Right cardiac atrium (tissue), 5 donors: ENCODE measurements around the gene FAM72C. TPM values are rescaled to one million over a fixed set of nuclear protein-coding genes. Genes with fewer than 3 reads are reported as not detected.
"Not testable (repeated sequence)": the region's sequence is repeated elsewhere in the genome, so short reads cannot be mapped to it uniquely, and the experiment has no call there.

ENCODE experiments used
- ATAC-seq, 2 donors: fragments of 200-7000 bp; cut with Tn5 transposase; one replicate each; pipeline versions ENCODE4 v1.8.0 to v1.9.1; 2020; ENCODE audit warnings: moderate library complexity in 2 of 2, mild to moderate bottlenecking in 1 of 2
- DNase-seq, 3 donors: peaks; one replicate each; pipeline ENCODE4 v3.0.0-alpha.2; 2020
- H3K27ac ChIP-seq: one replicate; pipeline ENCODE4 v1.5.1; 2013; ENCODE audit warnings: mild to moderate bottlenecking, low read length, control low read depth, moderate library complexity
- H3K27me3 ChIP-seq: one replicate; pipeline ENCODE4 v1.6.1; 2013; ENCODE audit not compliant: control insufficient read depth, insufficient read depth
- H3K4me1 ChIP-seq: one replicate; pipeline ENCODE4 v1.6.1; 2013; ENCODE audit warnings: low read length; ENCODE audit not compliant: control insufficient read depth, insufficient read depth
- H3K4me3 ChIP-seq: one replicate; pipeline ENCODE4 v1.5.1; 2013; ENCODE audit warnings: low read length, control low read depth
- H3K9me3 ChIP-seq: one replicate; pipeline ENCODE4 v1.6.1; 2013; ENCODE audit warnings: low read length; ENCODE audit not compliant: control insufficient read depth
- WGBS: extraction: QIAGEN DNeasy Blood & Tissue Kit; methylation state at CpG from one replicate; pipeline ENCODE4 v1.1.7; 2013; 5-methylcytosine and 5-hydroxymethylcytosine counted together
- intact Hi-C, 4 donors: fragments of 100-400 bp; cut with DNase I; formaldehyde crosslinking; loops; one replicate each; pipeline versions ENCODE4 v1.11.0 to v1.14.0; 2022 to 2023
- polyA plus RNA-seq: library from polyadenylated mRNA; stranded (reverse); fragments of 200-250 nt; gene quantifications from one replicate; pipeline ENCODE4 v1.2.3, GENCODE V29; 2013
- total RNA-seq, 4 donors: library from RNA; stranded (reverse); fragmentation: NEBNext Ultra II Directional; extraction: Animal tissue kit (Norgen Biotek cat#: 25700); gene quantifications; one replicate each; pipeline ENCODE4 v1.2.1, GENCODE V29; 2021
- donor health status: healthy with polysubstance abuse.
- donor health status: DM: no; HTN: yes; CAD: no.
- donor health status: DM: no; HTN: no; CAD: no.
- donor health status: DM: no; HTN: yes; CAD: no; lungs with severe emphysema.
- donor health status: DM: yes; HTN: yes; CAD: no.

Gene FAM72C
- total and polyA plus RNA-seq, 5 donors, result 0.14 TPM; not detected in 4

GRCh38 chr1:143974416-143974815 is 2.6 kb upstream of the FAM72C start:
- intact Hi-C loops, H3K9me3 ChIP-seq, H3K27ac ChIP-seq, H3K4me1 ChIP-seq, ATAC-seq, H3K27me3 ChIP-seq, H3K4me3 ChIP-seq: not testable (repeated sequence)
- WGBS, result 0% methylated on average over 10 of the region's 31 CpGs
- DNase-seq, result peak in 1 of 3 donors; percentile 50

- H3K27me3 ChIP-seq, H3K27ac ChIP-seq, intact Hi-C loops, ATAC-seq, H3K4me1 ChIP-seq, H3K9me3 ChIP-seq, H3K4me3 ChIP-seq: not testable (repeated sequence)
- 0% methylated on average over 3 of the region's 37 CpGs for WGBS
- DNase-seq, result peak; percentile 3 to 26 (median 7)
Observed at GRCh38 chr1:143973876-143974414, 2.2 kb upstream of the FAM72C start.

GRCh38 chr1:143972753-143973326 is 1.1 kb upstream of the FAM72C start:
- intact Hi-C loops, H3K27me3 ChIP-seq, DNase-seq, H3K27ac ChIP-seq, H3K4me3 ChIP-seq, H3K4me1 ChIP-seq, H3K9me3 ChIP-seq: not testable (repeated sequence)
- ATAC-seq, result peak; percentile 67 to 78
- WGBS, result no CpG with 5 or more reads among the region's 48 CpGs

- no CpG with 5 or more reads among the region's 1 CpG for WGBS
Observed at GRCh38 chr1:143965860-143966259, 5.9 kb downstream of the FAM72C start.

GRCh38 chr1:143964294-143964693 is 7.5 kb downstream of the FAM72C start:
- H3K27ac ChIP-seq, H3K27me3 ChIP-seq, H3K9me3 ChIP-seq, ATAC-seq, H3K4me1 ChIP-seq, DNase-seq, H3K4me3 ChIP-seq, intact Hi-C loops: not testable (repeated sequence)
- no CpG with 5 or more reads among the region's 2 CpGs for WGBS

More at GRCh38 chr1:143965860-143966259, 5.9 kb downstream of the FAM72C start:
- H3K27me3 ChIP-seq, H3K9me3 ChIP-seq, H3K27ac ChIP-seq, H3K4me3 ChIP-seq, DNase-seq, H3K4me1 ChIP-seq, ATAC-seq, intact Hi-C loops: not testable (repeated sequence)

GRCh38 chr1:143955930-143956329 is 15.9 kb downstream of the FAM72C start:
- WGBS, result no CpG with 5 or more reads among the region's 3 CpGs
- H3K4me3 ChIP-seq, H3K9me3 ChIP-seq, ATAC-seq, H3K4me1 ChIP-seq, DNase-seq, intact Hi-C loops, H3K27me3 ChIP-seq, H3K27ac ChIP-seq: not testable (repeated sequence)

GRCh38 chr1:143952913-143953312 is 18.9 kb downstream of the FAM72C start:
- H3K27ac ChIP-seq, DNase-seq, H3K4me1 ChIP-seq, intact Hi-C loops, H3K9me3 ChIP-seq, ATAC-seq, H3K4me3 ChIP-seq, H3K27me3 ChIP-seq: not testable (repeated sequence)
- WGBS, result no CpG with 5 or more reads among the region's 1 CpG

- ATAC-seq, result peak in 1 of 2 donors; percentile 52
- WGBS, result no CpG with 5 or more reads among the region's 6 CpGs
Observed at GRCh38 chr1:143951485-143952391, 20.0 kb downstream of the FAM72C start.

GRCh38 chr1:143947749-143948148 is 24.0 kb downstream of the FAM72C start:
- H3K4me1 ChIP-seq, intact Hi-C loops, DNase-seq, H3K27me3 ChIP-seq, H3K4me3 ChIP-seq, H3K27ac ChIP-seq, ATAC-seq, H3K9me3 ChIP-seq: not testable (repeated sequence)
- no CpG with 5 or more reads among the region's 2 CpGs for WGBS

More at GRCh38 chr1:143951485-143952391, 20.0 kb downstream of the FAM72C start:
- H3K9me3 ChIP-seq, H3K27me3 ChIP-seq, H3K4me3 ChIP-seq, intact Hi-C loops, H3K27ac ChIP-seq, H3K4me1 ChIP-seq, DNase-seq: not testable (repeated sequence)

GRCh38 chr1:143945253-143945652 is 26.5 kb downstream of the FAM72C start:
- H3K27me3 ChIP-seq, H3K9me3 ChIP-seq, DNase-seq, intact Hi-C loops, H3K4me1 ChIP-seq, H3K27ac ChIP-seq, ATAC-seq, H3K4me3 ChIP-seq: not testable (repeated sequence)
- WGBS, result no CpG with 5 or more reads among the region's 3 CpGs
